ENCODE results near the gene DIAPH2.
"Not testable (repeated sequence)": the region's sequence is repeated elsewhere in the genome, so short reads cannot be mapped to it uniquely, and the experiment has no call there.

DIAPH2 gene

DNA sequence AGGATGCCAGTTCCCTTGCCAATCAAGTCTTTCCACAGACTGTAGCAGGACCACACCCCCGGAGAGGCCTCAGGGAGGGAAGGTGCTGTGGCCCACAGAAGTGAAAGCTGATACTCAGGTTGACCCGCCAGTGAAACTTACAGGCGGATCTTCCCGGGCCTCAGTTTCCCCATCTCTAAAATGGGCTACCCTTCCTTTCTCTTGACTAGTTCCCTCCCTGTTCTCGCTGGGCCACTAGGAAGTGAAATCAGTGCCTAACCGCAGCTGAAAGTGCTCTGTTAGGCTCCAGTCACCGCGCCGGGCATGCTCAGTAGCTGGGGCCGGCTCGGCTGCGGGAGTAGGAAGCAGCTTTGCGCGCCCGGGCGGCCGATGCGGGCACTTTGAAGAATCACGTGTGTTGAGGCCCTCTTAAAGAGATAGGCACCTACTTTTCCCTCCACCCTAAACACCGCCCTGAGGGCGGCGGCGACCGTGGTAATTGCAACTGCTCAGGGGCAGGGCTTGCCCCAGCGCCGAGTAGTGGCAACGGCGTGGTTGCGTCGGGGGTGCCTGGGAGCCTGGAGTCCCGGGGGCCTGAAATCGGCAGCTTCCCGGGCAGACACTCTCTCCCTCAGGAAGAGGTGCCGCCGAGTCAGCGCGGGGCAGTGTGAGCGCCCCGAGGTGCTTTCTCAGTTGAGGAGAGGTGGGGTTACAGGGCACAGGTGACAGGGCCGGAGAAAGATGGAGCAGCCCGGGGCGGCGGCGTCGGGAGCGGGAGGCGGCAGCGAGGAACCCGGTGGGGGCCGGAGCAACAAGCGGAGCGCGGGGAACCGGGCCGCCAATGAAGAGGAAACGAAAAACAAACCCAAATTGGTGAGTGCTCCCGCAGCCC lies at the start of gene DIAPH2:
TSS of gene DIAPH2 (plus strand) at position 504 of the 871 bp plus-strand sequence.
- no peak for DNase-seq (ENCODE audit: low read depth)

DNA sequence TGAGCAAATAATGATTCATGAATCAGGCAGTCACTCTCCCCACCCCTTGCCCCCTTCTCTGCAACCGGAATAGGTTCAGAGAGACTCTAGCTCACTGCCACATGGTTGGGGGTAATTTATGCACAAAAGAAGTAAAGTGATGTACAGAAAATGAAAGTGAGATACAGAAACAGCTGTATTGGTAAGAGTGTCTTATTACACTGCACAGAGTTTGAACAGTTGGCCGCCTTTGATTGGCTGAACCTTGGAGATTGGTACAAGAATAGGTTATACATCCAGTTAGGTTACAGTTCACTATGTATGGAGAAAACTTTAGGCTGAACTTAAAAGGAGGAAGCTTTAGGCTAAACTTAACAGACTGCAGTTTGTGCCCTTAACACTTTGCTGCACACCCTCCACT lies 34.6 kb upstream of the DIAPH2 start:
- DNase-seq (ENCODE audit: low read depth) = no peak

DNA sequence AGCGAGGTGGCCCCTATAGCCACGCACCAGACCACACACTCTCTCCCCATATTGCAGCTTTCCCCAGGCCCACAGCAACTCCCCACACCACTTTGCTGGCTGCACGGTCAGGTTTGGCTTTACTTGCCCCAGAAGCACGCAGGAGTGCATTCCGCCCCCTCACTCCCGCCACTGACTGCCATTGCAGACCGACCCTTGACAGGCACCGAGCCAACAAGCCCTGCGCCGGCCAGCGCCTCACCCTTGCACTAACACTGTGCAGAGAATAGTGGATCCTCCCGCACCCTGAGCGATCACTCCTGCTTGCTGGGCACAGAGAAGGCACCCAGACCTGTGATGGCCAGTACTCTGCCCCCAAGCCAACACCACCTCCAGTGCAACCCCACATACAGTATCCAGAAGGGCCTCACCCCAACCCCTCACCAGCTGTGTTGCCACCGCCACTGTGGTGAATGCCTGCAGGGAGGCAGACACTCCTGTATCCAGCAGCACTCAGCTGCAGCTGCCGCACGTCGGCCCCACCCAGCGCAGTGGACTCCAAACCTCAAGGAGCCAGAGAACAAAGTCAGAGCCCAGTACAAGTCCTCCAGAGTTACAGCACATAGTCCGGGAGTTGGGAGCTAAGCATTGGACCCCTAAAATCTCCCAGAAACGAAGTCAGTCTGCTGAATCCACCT lies 28.6 kb upstream of the DIAPH2 start:
- no peak for DNase-seq (ENCODE audit: low read depth)

DNA sequence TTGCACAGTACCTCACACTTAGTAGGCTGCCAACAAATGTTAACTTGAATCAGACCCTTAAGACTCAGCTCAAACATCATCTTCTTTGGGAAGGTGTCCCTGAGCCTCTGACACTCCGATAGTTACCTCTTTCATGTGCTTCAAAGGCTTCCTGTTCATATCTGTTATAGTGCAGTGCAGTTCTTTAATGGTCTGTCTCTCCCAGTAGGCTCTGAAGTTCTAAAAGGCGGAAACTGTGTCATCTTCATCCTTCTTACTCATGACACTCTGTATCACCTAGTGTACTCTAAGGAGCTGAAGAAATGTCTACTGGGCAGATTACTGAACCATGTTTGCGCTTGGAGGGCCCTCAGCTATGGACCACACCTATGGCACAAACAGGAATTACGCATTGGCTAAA lies 2.1 kb upstream of the DIAPH2 start:
- DNase-seq (ENCODE audit: low read depth) = no peak

DNA sequence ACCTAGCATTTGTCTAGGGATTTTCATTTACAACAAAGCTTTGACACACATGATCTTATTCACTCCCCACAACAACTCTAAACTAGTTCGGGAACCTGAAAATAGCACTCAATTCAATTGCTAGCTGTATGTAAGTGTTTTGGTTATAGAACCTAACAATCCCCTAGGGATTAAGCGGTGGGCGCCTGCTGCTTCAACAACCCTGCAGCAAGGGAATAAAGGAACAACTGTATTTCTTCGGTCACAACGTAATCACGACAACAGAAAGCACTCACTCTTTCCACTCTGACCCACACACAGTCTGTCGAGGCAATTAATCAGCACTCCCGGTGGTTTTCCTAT lies 674 bp upstream of the DIAPH2 start:
- no peak for DNase-seq (ENCODE audit: low read depth)

DNA sequence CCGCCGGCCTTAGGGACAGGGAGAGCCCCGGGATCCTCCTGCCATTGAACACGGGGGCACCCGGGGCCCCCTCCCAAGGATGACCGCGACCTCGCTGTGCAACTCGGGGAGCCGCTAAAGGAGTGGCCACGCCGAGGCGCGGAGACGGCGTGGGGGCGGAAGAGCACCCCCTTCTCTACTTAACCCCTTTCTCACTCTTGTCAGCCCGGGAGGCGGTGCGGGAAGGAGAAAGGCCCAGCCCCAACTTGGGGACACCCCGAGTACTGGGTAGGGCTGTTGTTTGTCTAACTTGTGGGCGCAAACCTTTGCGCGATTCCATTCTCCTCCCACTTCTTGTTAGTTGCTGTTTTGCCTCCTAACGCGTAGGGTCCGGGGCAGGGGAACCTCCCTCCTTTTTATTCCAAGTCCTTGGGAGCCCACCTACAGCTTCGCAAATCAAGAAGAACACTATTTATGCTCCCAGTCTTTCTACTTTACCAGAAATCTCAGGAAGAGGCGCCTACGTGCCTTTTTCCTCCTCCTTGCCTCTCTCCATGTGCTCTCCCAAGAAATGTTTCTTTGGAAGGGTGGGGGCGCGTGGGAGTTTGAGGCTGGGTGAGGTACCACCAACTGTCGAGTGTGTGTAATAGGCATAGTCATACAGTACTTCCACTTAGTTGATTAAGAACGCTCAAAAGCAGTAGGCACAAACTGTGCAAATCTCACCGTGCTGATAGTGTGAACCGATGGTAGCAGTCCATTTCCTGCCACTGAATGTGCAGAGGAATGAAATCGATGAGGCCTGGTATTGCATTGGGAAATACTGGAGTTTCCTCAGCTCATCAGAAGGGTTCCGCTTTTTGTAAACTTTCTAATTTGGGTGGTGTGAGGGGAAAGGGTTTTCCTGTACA lies 813 bp downstream of the DIAPH2 start:
- DNase-seq (ENCODE audit: low read depth) = no peak

DNA sequence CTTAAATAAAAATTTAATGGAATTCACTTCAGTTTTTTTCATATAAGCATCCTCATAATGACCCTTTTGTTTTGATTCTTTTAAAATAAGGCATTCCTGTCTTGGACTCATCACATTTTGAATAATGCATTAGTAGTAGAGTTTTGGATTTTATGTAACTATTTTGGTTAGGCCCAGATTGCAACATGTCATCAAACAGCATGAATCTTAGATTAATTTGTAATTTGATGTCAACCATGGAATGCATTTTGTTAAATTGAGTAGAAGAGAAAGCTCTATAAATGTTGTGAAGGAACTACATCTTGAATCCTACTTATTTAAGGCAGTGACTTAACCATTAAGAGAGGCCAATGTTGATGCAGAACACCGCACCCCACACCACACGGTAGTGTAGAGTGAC lies 3.1 kb downstream of the DIAPH2 start:
- no peak for DNase-seq (ENCODE audit: low read depth)

DNA sequence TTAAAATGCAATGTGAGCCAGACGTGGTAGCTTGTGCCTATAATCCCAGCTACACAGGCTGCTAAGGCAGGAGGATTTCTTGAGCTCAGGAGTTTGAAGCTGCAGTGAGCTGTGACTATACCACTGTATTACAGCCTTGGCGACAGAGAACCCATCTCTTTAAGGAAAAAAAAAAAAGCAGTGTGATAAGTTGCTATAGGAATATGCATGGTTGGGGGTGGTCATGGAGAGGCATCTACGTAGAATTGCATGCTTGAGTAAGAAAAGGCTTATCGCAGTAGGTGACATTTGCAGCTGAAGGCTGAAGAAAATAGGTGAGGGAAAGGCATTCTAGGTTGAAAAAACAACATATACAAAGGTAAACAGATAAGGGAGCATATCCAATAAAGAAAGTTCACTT lies 4.1 kb downstream of the DIAPH2 start:
- no peak for DNase-seq (ENCODE audit: low read depth)

DNA sequence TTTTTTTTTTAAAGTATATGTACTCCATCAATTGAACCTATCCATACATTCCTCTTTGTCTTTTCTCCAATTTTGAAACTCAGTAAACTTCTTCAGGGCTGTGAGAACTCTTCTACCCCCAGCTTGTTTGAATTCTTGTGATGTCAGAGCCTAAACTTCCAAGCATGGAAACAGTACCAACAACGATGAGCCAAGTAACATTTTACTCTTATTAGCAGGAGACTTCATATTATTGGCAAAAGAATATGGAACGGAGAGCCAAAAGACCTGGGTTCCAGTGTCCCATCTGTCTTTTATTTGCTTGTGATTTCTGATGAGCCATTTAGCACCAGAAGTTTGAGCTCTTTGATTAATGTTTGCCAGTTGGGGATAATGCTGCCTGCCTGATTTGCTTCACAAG lies 5.3 kb downstream of the DIAPH2 start:
- no peak for DNase-seq (ENCODE audit: low read depth)

DNA sequence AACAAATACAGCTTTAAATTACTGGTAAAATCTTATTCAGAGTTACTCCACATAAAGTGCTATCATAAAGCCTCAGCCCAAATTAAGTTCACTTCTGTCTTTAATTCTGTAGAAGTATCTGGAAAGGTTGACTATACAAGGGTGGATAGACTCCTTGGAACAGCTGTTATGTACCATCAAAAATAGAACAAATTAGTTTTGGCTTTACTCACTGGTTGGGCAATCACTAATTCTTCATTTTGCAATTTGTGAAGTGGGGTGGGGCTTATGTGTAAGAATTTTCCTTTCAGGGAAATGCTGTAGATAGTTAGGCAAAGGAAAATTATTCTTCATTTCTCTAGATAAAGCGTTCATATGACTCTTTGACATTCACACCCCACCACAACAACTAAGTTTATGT lies 7.8 kb downstream of the DIAPH2 start:
- DNase-seq (ENCODE audit: low read depth) = no peak

DNA sequence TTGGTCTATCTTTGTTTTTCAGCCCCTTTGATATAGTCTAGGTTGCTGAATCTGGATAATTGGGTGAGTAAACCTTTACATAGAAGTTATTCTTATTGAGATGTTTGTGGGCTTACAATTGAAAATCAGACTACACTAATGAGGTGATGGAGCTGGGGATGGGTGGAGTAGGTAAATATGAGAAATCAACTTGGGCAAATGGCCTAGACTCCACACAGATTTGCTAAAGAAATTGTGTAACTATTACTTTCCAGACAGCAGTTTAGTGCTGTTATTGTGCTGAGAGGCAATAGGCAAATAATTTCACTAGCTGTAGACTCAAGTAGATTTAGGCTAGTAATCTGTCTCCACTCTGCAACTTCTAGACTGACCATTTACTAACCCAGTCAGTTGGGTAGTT lies 8.2 kb downstream of the DIAPH2 start:
- DNase-seq (ENCODE audit: low read depth) = no peak

DNA sequence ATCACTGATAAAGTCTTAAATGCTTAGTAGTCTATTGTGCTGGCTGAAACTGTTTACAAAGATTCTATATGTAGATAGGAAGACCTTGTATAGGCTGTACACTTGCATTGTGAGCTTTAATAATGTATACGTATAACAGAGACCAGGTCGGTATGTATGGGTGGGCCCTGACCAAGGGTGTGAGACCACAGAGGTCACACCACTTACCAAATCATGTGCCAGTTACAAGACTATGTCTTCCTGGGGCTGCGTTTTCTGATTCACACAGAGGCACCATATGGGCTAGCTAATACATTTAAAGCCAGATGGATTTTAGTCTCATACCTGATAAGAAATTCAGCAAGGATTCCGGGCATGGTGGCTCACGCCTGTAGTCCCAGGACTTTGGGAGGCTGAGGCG lies 8.8 kb downstream of the DIAPH2 start:
- DNase-seq (ENCODE audit: low read depth) = no peak

DNA sequence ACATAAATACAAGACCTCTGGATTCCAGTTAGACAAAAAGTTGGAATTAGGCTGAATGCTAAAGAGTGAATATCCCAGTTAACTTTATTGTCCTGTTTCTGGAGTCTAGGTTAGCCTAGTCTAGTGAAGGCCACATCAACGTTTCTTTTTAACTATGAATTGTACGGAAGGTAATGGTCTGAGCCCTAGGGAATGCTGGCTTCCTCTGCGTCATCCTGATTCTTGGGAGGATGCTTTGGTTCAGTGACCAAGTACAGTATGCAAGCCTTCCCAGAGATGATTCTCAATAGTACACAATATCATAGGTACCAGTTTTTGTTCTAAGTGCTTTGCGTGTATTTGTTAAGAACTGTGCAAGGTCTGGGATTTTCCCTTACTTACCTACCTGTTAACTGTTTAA lies 11.8 kb downstream of the DIAPH2 start:
- no peak for DNase-seq (ENCODE audit: low read depth)

DNA sequence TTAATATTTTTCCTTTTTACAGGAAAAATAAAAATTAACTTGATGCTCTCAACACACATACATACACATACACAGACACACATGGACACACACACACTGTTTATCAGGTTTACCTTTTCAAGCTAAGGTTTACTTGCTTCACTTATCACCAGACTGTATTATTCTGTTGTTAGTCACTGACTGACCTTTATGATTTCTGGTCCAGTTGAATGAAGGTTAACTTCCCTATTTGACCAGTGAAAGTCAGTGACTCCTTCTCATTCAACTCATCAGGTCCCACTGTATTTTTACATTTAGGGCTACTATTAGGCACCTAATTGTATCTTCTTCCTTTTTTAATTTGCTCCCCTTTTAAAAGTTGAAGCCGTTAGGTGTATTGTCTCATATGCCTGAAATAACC lies 16.0 kb downstream of the DIAPH2 start:
- no peak for DNase-seq (ENCODE audit: low read depth)

DNA sequence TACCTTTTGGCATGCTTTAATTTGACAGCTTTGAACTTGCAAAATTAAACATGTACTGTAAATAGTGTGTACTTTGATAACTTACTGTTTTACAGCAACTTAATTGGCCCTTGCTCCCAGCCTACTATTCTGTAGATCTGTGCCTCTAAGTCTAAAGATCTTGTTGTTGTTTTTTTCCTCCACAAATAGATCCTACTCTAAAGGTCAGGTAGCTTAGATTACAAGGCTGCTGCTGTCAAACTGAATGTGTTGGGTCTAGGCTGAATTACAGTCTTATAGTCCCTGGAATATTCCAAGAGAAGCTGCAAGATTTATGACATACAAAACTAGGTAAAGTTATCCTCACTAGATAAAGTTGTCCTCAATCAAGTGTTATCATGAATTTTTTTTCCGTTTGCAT lies 18.7 kb downstream of the DIAPH2 start:
- no peak for DNase-seq (ENCODE audit: low read depth)

DNA sequence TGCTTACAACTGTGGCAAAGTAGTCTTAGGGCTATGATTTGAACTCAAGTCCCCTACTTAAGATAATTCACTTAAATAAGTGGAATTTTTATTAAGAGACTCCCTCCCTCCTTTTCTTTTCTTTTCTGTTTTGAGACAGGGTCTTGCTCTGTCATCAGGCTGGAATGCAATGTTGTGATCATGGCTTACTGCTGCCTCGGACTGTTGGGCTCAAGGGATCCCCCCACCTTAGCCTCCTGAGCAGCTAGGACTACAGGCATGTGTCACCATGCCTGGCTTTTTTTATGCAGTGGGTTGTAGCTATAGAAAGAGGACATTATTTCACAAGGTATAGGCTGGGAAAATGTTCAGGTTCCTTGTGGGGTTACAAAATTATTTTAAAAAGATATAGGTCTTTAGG lies 19.2 kb downstream of the DIAPH2 start:
- DNase-seq (ENCODE audit: low read depth) = no peak

DNA sequence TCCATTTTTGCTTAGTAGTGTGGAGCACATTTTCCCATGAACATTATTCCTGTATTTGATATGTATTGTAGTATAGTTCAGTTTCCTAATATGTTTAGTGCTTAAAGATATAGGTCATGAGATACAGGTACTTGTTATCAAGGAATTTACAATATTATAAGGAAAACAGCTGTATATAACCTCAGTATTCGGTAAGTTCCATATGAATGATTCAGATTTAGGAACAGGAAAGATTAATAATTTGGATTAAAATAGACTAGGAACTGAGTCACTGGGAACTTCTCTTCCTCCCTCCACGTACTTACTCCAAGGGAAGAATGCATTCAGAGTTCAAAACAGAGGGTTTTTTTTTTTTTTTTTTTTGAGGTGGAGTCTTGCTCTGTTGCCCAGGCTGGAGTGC lies 20.0 kb downstream of the DIAPH2 start:
- DNase-seq (ENCODE audit: low read depth) = no peak

DNA sequence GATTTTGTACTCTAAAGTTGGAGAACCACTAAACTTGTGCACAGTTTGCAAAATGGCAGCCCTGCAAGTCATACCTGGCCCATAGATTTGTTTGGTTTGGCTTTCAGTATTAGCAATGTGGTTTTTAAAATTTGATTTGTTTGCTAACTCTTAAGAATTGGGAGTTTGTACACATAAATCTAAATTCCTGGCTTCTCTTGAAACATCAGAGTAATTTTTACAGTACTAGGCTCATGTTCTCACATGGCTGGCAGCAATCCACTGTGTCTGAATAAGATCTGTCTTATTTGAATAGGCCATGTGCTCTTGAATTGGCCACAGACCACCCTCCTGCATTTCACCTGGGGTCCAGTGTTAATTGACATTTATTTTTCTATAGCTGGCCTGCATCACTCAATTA lies 21.3 kb downstream of the DIAPH2 start:
- no peak for DNase-seq (ENCODE audit: low read depth)

DNA sequence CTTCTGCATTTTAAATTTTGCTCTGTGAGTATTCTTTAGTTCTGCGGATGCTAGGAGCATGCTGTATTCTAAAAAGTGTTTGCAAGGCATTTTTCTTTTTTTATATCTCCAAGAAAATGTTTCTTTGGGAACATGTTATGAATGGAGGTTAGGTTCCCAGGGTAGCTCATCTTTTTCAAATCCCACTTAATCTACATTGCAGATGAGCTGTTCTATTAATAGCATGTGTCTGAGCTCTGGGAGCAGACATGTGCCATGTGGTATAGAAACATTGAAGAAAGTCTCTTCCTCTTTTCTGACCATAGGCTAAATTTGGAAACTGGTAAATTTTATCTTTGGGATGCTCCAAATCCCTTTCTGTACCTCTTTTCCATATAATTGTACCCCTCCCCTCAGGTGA lies 23.2 kb downstream of the DIAPH2 start:
- no peak for DNase-seq (ENCODE audit: low read depth)

DNA sequence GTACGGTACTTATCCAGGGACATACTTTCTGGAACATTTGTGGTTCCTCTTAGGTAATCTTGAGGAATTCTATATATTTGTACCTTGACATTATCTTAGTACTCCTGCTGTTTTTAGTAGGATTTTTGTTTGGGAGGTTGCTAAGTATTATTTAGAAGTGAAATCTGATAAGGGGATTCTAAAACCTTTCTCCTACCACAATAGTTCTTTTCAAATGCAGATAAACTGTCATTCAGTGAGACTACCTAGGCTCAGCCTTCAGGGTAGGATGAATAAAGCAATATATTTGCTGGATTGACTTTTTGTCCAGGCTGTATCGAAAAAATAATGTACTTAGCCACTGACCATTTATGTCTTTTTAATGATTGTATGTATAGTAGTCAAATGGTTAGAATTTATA lies 25.4 kb downstream of the DIAPH2 start:
- DNase-seq (ENCODE audit: low read depth) = no peak

DNA sequence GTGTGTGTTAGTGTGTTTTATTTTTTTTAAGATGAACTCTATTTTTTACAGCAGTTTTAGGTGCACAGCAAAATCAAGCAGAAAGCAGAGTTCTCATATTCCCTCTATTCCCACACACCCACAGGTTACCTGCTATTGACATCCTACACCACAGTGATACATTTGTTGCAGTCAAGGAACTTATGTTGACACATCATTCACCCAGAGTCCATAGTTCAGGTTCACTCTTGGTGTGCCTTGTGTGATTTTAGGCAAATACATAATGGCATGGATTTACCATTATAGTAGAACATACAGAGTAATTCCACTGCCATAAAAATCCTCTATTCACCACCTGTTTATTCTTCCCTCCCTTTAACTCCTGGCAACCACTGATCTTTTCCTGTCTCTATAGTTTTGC lies 28.7 kb downstream of the DIAPH2 start:
- DNase-seq (ENCODE audit: low read depth) = no peak

DNA sequence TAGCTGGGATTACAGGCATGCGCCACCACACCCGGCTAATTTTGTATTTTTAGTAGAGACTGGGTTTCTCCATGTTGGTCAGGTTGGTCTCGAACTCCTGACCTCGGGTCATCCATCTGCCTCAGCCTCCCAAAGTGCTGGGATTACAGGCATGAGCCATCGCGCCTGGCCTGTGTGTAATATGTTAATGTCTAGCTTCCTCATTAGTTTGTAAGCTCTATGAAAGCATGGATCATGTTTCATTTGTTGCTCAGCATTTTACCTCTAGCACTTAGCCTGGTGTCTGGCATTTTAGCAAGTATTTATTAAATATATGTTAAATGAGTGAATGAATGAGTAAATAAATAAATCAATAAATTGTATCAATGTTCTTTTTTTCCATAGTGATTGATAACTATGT lies 29.8 kb downstream of the DIAPH2 start:
- DNase-seq (ENCODE audit: low read depth) = not testable (repeated sequence)

DNA sequence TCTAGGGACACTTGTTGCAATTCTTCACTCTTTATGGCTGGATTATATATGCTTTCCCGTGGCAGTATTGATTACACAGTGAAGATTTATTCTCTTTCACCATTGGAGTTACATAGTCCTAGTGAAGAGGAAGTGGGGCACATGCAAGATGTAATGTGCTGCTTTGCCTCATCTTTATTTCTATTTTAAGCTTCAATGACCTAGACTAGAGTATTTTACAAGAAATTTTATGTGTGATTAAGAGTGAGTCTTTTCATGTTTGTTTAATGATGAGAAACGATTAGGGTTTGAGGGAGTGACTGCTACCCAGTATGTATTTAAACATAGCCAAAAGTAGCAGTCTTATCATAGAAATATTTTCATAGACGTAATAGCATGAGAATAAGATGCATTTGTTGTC lies 30.8 kb downstream of the DIAPH2 start:
- no peak for DNase-seq (ENCODE audit: low read depth)

Measured in HS-27A (cell line).